HepG2 (cell line): ENCODE data around the gene SEC61A2. TPM values are rescaled to one million over a fixed set of nuclear protein-coding genes. Genes with fewer than 3 reads are reported as not detected.
A peak's percentile ranks its signal among the peaks of the same experiment; 100 is the strongest.

Source experiments
- GATA4 ChIP-seq: sonication (generic); IDR thresholded peaks from 2 replicates; pipeline ENCODE4 v1.6.1; 2016; ENCODE audit warnings: antibody characterized with exemption, low read depth, borderline replicate concordance
- MTF1 ChIP-seq: sonication (generic); formaldehyde crosslinking; IDR thresholded peaks from 2 replicates; pipeline ENCODE4 v1.5.0; 2020; ENCODE audit warnings: missing genetic modification reagents
- PHF8 ChIP-seq: sonication (generic); formaldehyde crosslinking; IDR thresholded peaks from 2 replicates; pipeline ENCODE4 v1.5.0; 2020; ENCODE audit warnings: missing genetic modification reagents
- SP4 ChIP-seq: sonication (generic); formaldehyde crosslinking; IDR thresholded peaks from 2 replicates; pipeline ENCODE4 v1.8.1; 2023; ENCODE audit warnings: mild to moderate bottlenecking, missing genetic modification reagents
- TCF7 ChIP-seq: sonication (generic); IDR thresholded peaks from 2 replicates; pipeline ENCODE4 v1.6.1; 2016; ENCODE audit warnings: antibody characterized with exemption, low read depth
- ZBTB1 ChIP-seq: sonication (generic); formaldehyde crosslinking; IDR thresholded peaks from 2 replicates; pipeline ENCODE4 v1.4.0; 2020; ENCODE audit warnings: missing genetic modification reagents, borderline replicate concordance
- ZBTB20 ChIP-seq: sonication (generic); formaldehyde crosslinking; IDR thresholded peaks from 2 replicates; pipeline ENCODE4 v1.8.1; 2023; ENCODE audit warnings: missing genetic modification reagents, low read depth, mild to moderate bottlenecking, borderline replicate concordance
- ZNF549 ChIP-seq: sonication (generic); formaldehyde crosslinking; IDR thresholded peaks from 2 replicates; pipeline ENCODE4 v1.5.0; 2020; ENCODE audit warnings: missing genetic modification reagents
- ZNF816 ChIP-seq: sonication (generic); formaldehyde crosslinking; IDR thresholded peaks from 2 replicates; pipeline ENCODE4 v1.8.0; 2022; ENCODE audit warnings: missing genetic modification reagents, mild to moderate bottlenecking, borderline replicate concordance
- ZNF878 ChIP-seq: sonication (generic); formaldehyde crosslinking; IDR thresholded peaks from 2 replicates; pipeline ENCODE4 v1.8.1; 2023; ENCODE audit warnings: mild to moderate bottlenecking, missing genetic modification reagents, moderate library complexity
- polyA plus RNA-seq, 8 experiments: library from polyadenylated mRNA; depleted of rRNA in 3 of 8; stranded (reverse) in 7 of 8; unstranded in 1 of 8; fragments of >200 nt; fragmentation: Illumina TruSeq in 4 of 8; extraction: Trizol in 4 of 8; gene quantifications; 2 replicates each; pipeline versions ENCODE4 v1.2.1 to v1.2.3, GENCODE V29; 2011 to 2016; ENCODE audit warnings: low read depth in 4 of 8, missing spikeins in 1 of 8, mixed read lengths in 1 of 8; ENCODE audit not compliant: insufficient read depth in 1 of 8
- total RNA-seq, 5 experiments: library from RNA; depleted of rRNA; stranded (reverse); fragments of >200 nt; fragmentation: Illumina TruSeq; extraction: Trizol; gene quantifications; 2 replicates each; pipeline ENCODE4 v1.2.3, GENCODE V29; 2016; ENCODE audit warnings: low read depth in 1 of 5
- TF ChIP-seq, protein P1 (sequence below): IDR thresholded peaks from 2 replicates; pipeline ENCODE4 v1.6.1; 2016; ENCODE audit warnings: low read depth, borderline replicate concordance
- TF ChIP-seq, protein P2 (sequence below): sonication (generic); formaldehyde crosslinking; IDR thresholded peaks from 2 replicates; pipeline ENCODE4 v1.4.0; 2020; ENCODE audit warnings: mild to moderate bottlenecking, missing genetic modification reagents
- TF ChIP-seq, protein P3 (sequence below): sonication (generic); formaldehyde crosslinking; IDR thresholded peaks from 2 replicates; pipeline ENCODE4 v1.4.0; 2020; ENCODE audit warnings: mild to moderate bottlenecking, missing genetic modification reagents
- TF ChIP-seq, protein P4 (sequence below): sonication (generic); formaldehyde crosslinking; conservative IDR thresholded peaks from 2 replicates; pipeline ENCODE4 v1.8.0; 2022; ENCODE audit warnings: low read depth, missing genetic modification reagents
- TF ChIP-seq, protein P5 (sequence below): IDR thresholded peaks from 2 replicates; pipeline ENCODE4 v1.6.1; 2018; ENCODE audit warnings: missing genetic modification reagents, mild to moderate bottlenecking, missing compliant biosample characterization
- TF ChIP-seq, protein P6 (sequence below): sonication (generic); formaldehyde crosslinking; IDR thresholded peaks from 2 replicates; pipeline ENCODE4 v1.5.0; 2020; ENCODE audit warnings: missing genetic modification reagents

Gene SEC61A2
- total and polyA plus RNA-seq, 2 of the 13 experiments (the other 11 are each of a cell fraction or from before 2014, with no cell fraction given), result 5.5 to 7.4 TPM

DNA sequence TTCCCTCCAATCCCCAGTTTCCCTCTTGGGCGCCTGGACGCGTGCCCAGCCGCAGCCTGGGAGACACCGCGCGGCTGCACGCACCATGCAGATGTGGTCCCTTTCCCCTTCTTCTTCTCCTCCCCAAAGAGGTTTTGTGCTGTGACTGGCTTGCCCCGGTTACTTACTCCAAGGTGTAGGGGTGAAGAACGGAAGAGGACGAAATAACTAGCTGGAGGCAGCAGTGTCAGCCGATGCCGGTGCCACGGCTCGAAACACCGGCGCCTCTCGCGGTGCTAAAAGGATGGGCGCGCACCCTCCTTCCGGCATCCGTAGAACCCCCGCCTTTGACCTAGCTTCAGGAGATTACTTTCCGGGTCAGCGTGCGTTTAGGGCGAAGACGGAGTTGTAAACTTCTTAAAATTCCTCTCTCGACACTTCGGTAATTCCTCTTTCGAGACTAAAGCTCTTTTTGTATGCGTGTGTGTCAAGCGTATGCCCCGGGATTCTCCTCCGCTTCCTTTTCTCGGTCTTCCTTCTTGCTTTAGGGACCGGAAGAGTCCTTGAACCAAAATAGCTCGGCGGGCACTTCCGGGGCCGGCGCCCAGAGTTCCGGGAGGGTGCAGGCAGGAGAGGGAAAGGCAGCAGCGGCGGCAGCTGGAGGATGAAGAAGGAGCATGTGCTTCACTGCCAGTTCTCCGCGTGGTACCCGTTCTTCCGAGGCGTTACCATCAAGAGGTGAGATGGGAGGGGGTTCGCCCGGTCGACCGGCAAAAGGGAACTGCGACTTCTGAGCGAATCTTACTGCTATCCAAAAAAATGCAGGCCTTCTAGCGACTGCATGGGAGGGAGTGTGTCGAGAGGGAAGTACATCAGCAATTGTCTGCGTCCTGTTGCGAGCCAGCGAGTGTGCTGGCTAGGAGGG lies 66.4 kb downstream of the SEC61A2 start, which contains the start of the genes CDC123 and NUDT5 (continued):
- TF ChIP-seq MTF1 (CRISPR knock-in tag) (no peak), SP4 (no peak), ZNF816 (CRISPR knock-in tag) (no peak), GATA4 (peak; percentile 33; the same call in 1 of the 2 replicates), ZNF549 (CRISPR knock-in tag) (no peak), PHF8 (CRISPR knock-in tag) (peak; percentile 84), ZBTB20 (CRISPR knock-in tag) (0 out of 2 replicates have a peak, but pooled peaks have one; percentile 65), TCF7 (no peak), ZNF878 (CRISPR knock-in tag) (peak; percentile 62; the same call in 1 of the 2 replicates), ZBTB1 (no peak; the same call in 1 of the 2 replicates)
- TF ChIP-seq, protein P1, sequence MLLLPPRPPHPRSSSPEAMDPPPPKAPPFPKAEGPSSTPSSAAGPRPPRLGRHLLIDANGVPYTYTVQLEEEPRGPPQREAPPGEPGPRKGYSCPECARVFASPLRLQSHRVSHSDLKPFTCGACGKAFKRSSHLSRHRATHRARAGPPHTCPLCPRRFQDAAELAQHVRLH, result peak; percentile 27; the same call in 1 of the 2 replicates
- TF ChIP-seq, protein P2, sequence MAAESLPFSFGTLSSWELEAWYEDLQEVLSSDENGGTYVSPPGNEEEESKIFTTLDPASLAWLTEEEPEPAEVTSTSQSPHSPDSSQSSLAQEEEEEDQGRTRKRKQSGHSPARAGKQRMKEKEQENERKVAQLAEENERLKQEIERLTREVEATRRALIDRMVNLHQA (CRISPR knock-in tag), result no peak
- TF ChIP-seq, protein P3, sequence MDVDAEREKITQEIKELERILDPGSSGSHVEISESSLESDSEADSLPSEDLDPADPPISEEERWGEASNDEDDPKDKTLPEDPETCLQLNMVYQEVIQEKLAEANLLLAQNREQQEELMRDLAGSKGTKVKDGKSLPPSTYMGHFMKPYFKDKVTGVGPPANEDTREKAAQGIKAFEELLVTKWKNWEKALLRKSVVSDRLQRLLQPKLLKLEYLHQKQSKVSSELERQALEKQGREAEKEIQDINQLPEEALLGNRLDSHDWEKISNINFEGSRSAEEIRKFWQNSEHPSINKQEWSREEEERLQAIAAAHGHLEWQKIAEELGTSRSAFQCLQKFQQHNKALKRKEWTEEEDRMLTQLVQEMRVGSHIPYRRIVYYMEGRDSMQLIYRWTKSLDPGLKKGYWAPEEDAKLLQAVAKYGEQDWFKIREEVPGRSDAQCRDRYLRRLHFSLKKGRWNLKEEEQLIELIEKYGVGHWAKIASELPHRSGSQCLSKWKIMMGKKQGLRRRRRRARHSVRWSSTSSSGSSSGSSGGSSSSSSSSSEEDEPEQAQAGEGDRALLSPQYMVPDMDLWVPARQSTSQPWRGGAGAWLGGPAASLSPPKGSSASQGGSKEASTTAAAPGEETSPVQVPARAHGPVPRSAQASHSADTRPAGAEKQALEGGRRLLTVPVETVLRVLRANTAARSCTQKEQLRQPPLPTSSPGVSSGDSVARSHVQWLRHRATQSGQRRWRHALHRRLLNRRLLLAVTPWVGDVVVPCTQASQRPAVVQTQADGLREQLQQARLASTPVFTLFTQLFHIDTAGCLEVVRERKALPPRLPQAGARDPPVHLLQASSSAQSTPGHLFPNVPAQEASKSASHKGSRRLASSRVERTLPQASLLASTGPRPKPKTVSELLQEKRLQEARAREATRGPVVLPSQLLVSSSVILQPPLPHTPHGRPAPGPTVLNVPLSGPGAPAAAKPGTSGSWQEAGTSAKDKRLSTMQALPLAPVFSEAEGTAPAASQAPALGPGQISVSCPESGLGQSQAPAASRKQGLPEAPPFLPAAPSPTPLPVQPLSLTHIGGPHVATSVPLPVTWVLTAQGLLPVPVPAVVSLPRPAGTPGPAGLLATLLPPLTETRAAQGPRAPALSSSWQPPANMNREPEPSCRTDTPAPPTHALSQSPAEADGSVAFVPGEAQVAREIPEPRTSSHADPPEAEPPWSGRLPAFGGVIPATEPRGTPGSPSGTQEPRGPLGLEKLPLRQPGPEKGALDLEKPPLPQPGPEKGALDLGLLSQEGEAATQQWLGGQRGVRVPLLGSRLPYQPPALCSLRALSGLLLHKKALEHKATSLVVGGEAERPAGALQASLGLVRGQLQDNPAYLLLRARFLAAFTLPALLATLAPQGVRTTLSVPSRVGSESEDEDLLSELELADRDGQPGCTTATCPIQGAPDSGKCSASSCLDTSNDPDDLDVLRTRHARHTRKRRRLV (CRISPR knock-in tag), result peak; percentile 79; the same call in 1 of the 2 replicates
- TF ChIP-seq, protein P4, sequence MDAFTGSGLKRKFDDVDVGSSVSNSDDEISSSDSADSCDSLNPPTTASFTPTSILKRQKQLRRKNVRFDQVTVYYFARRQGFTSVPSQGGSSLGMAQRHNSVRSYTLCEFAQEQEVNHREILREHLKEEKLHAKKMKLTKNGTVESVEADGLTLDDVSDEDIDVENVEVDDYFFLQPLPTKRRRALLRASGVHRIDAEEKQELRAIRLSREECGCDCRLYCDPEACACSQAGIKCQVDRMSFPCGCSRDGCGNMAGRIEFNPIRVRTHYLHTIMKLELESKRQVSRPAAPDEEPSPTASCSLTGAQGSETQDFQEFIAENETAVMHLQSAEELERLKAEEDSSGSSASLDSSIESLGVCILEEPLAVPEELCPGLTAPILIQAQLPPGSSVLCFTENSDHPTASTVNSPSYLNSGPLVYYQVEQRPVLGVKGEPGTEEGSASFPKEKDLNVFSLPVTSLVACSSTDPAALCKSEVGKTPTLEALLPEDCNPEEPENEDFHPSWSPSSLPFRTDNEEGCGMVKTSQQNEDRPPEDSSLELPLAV, result no peak
- TF ChIP-seq, protein P5, sequence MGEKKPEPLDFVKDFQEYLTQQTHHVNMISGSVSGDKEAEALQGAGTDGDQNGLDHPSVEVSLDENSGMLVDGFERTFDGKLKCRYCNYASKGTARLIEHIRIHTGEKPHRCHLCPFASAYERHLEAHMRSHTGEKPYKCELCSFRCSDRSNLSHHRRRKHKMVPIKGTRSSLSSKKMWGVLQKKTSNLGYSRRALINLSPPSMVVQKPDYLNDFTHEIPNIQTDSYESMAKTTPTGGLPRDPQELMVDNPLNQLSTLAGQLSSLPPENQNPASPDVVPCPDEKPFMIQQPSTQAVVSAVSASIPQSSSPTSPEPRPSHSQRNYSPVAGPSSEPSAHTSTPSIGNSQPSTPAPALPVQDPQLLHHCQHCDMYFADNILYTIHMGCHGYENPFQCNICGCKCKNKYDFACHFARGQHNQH, result no peak; the same call in 1 of the 2 replicates
- TF ChIP-seq, protein P6, sequence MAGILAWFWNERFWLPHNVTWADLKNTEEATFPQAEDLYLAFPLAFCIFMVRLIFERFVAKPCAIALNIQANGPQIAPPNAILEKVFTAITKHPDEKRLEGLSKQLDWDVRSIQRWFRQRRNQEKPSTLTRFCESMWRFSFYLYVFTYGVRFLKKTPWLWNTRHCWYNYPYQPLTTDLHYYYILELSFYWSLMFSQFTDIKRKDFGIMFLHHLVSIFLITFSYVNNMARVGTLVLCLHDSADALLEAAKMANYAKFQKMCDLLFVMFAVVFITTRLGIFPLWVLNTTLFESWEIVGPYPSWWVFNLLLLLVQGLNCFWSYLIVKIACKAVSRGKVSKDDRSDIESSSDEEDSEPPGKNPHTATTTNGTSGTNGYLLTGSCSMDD (CRISPR knock-in tag), result no peak
